HG03342 (cell line): ENCODE data around the gene EPN1.

Source experiments
- ATAC-seq: cut with Tn5 transposase; IDR thresholded peaks from one replicate; pipeline ENCODE4 v1.9.1; 2021; ENCODE audit warnings: mild to moderate bottlenecking, moderate library complexity; ENCODE audit not compliant: unreplicated experiment

The EPN1 gene

DNA sequence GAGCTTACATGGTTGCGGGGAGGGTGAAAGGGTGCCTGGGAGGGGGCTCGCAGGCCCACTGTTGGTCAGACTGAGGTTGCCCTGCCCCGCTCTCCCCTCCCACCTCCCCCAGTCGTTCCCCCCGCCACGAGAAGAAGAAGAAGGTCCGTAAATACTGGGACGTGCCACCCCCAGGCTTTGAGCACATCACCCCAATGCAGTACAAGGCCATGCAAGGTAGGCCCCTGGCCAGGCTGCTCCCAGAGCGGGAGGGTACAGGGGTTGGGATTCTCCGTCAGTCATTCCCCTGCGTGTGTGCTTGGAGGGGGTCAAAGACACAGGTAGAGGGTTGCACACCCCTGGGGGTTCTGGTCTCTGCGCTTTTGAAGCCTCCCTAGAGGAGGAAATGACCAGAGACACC lies 14.6 kb upstream of the EPN1 start:
- ATAC-seq: no peak

DNA sequence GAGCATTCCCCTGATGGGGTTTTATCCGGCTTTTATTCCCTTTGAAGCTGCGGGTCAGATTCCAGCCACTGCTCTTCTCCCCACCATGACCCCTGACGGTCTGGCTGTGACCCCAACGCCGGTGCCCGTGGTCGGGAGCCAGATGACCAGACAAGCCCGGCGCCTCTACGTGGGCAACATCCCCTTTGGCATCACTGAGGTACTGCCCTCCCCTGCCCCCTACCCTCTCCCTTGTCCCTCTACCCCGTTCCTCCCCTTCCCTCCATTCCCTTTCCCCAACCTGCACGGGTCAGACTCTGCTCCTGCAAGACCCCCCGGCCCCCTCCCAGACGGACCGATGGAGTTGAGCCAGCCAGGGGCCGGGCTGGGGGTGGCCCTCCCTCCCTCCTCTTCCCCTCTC lies 14.0 kb upstream of the EPN1 start:
- ATAC-seq: no peak

DNA sequence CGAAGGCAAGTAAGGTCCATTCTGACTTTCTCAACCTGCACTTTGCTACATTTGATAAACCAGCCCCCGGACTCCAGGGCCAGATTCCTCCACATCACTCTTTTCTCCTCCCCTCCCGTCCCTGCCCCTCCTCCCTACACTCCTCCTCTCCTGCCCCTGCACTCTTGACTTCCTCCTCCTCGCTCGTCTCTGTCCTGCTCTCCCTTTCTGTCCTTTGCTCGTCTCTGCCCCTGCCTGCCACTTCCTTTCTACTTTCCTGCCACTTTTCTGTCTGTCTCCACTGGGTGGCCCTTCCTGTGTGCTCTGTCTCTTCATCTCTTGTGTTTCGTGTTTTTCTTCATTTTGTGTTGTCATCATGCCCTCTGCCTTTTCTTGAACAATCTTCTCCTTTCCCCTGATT lies 13.2 kb upstream of the EPN1 start:
- ATAC-seq: no peak

DNA sequence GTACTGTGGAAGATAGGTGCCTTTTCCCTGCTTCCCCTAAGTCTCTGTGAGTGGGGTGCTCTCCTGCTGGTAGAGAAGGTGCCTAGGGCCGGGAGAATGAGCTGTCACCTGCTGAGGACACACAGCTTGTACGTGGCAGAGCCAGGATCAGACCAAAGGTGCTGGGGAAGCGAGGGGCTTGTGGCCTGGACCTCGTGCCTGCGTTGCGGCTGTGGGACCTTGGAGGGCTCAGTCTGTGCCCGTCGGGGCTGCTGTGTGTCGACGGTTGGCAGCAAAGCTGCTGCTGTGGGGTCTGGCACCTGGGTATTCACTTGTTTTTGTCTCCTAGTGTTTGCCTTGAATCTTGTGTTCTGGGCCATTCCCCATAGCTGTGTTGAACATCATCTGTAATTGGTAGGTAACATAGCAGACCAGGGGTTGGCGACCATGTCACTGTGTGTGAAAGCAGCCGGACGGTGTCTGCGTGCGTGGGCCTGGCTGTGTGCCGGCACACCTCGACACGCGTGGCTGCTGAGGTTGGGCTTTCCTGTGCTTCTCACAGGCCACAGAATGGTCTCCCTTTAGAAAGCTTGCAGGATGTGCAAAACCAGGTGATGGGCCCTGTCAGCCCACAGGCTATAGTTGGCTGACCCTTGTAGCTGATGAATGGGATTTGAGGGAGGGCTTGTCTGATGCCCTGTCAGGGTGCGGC lies 11.0 kb upstream of the EPN1 start:
- no peak for ATAC-seq

DNA sequence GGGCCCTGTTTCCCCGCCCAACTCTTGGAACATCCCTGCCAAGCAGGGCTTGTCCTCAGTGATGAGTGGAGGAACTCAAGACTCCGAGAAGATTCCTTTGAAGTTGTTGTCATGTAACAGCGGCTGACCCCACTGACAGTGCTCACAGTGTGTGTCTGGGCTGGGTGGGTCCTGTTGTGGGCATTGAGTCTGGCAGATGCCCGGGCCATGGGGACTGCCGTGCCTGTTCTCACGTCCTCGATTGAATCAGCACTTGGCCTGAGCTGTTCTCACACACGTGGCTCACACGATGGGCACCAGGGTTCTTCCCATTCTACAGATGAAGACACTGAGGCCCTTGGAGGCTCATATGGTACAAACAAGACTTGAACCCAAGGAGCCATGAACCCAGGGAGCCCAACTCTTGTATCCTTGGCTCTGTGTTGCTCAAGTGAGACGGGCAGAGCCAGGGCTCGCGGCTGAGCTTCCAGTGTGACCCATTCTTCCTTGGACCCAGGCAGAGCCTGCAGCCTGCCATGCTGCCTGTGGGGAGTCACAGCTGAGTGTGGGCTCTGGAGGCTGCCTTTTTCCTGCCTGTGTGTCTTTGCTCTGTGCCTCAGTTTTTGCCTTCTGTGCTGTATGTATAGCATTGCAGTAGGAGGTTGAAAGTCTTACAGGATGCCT lies 8.6 kb upstream of the EPN1 start:
- ATAC-seq: no peak

DNA sequence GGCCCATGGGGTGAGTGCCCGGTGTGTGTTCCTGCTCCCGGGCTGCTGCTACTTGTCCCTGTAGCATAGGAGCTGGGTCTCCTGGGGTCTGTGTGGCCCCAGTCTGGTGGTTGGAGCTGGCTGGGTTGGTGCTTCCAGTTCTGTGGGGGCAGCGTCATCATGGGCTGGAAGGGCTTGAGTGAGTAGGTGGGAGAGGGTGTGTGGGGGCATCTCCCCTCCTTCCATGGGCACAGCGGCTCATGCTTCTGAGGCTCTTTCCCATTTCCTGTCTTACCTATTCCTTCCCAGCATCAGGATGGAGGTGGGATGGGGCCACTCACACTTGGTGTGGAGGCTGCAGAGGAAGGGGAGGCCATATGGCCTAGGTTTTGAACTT lies 8.0 kb upstream of the EPN1 start:
- ATAC-seq: no peak

DNA sequence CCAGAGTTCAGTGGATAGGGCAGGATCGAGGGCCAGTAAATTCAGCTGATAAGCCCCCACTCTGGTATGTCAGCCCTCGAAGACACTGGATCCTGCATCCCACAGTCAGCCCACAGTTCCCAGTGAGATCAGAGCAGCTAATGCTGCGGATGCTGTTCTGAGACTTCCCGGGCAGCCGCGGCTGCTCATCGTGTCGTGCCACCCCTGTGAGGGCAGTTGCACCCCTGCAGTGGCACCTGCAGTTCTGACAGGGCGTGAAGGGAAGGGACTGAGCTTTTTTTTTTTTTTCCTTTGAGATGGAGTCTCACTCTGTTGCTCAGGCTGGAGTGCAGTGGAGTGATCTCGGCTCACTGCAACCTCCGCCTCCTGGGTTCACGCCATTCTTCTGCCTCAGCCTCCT lies 7.5 kb upstream of the EPN1 start:
- no peak for ATAC-seq

DNA sequence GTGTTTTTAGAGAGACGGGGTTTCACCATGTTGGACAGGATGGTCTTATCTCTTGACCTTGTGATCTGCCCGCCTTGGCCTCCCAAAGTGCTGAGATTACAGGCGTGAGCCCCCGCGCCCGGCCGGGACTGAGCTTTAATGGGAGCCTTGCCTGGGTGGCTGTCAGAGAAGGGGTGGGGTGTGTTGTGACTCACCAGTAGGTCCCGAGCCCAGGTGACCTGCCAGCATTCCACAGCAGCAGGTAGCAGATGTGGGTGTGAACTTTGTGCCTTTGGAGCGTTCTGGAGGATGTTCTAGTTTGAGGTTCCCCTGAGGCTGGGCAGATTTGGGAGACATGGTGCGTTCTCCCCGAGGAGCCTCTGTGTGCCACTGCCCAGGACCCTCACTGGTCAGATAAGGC lies 7.1 kb upstream of the EPN1 start:
- ATAC-seq: no peak

DNA sequence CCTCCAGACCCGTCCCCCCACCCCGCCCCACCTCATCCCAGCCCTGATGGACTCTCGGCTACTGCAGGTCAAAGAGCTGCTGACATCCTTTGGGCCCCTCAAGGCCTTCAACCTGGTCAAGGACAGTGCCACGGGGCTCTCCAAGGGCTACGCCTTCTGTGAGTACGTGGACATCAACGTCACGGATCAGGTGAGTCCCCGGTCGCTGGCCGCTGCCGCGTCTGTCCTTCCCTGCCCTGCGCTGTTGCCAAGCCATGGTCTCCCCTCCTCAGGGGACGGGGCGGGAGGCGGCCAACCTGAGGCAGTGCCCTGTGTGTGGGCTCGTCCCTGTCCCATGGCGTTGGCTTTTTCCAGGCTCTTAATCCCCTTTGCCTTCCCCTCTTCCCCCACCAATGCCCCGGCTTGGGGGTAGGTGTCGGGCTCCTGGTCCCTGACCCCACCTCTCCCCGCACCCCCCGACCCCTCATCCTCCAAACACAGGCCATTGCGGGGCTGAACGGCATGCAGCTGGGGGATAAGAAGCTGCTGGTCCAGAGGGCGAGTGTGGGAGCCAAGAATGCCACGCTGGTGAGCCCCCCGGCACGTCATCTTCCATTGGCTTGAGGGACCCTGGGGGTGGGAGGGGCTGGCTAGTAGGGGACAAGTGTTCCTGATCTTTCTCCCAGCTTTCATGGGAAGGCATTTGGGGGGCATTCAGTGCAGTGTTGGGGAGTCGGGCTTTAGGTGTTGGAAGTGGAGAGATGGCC lies 6.2 kb upstream of the EPN1 start:
- ATAC-seq: no peak

DNA sequence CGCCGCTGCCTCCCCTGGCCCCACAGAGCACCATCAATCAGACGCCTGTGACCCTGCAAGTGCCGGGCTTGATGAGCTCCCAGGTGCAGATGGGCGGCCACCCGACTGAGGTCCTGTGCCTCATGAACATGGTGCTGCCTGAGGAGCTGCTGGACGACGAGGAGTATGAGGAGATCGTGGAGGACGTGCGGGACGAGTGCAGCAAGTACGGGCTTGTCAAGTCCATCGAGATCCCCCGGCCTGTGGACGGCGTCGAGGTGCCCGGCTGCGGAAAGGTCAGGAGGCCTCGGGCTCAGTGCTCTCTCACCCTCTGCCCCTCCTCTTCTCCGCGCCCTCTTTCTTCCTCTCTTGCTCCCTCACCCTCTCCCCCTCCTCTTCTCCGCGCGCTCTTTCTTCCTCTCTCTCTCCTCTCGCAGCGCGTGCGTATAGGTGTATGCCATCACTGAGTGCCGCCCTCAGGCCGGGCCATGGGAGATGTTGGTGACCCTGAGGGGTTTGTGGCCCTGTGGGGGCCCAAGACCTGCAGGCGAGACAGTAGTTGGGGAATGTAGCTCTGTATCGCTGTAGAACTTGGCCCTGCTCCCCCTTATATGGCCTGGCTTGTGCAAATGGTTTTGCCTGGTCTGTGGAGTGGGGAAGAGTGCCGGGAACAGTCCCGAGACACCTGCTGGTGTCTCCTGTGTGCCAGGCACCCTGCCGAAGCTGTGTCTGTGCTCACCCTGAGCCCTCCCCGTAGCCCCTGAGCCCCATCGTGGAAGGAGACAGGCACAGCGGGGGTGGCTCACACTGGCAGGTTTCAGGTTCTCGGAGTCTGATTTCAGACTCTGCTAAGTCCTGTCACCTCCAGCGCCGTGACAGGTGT lies 5.4 kb upstream of the EPN1 start:
- no peak for ATAC-seq

DNA sequence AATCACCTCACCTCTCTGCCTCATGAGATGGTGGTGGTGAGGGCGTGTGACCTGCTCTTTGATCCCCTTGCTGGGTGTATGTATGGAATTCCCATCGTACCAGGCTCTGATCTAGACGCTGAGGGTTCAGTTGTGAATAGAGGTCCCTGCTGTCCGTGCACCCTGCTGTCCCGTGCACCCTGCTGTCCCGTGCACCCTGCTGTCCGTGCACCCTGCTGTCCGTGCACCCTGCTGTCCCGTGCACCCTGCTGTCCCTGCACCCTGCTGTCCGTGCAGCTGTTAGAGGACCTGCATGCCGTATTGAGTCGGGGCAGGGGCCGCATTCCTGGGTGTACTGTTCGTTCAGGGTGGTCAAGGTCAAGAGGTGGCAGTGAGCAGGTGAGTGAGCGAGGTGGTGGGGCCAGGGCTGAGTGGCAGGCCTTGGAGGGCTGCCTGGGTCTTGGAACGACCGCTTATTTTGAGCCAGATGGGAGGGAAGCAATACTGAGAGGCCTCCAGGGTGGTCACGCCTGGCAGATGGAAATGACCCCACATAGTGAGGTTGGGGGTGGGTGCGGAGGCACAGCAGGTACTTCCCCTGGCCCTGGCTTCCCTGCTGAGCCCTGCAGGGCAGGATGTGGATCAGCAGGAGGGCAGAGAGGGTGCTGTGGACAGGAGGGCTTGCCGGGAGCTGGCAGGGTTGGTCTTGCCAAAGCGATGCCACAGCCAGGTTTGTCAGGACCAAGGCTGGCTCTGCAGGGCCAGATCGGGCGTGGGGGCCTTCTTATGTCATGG lies 4.6 kb upstream of the EPN1 start:
- ATAC-seq: no peak

DNA sequence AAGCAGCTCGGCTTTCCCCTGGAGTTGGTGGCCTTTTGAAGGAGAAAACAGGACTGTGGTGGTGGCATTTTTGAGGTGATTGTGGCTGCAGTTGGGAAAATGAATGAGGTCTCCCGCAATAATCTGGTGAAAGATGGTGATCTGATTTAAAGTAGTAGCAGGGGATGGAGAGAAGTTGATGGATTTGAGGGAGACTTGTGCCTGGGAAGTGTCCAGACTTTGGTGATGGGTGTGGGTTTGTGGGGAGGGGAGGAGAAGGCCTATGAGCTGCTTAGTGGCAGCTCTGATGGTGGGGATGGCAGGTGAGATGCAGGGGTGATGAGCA lies 4.0 kb upstream of the EPN1 start:
- no peak for ATAC-seq

DNA sequence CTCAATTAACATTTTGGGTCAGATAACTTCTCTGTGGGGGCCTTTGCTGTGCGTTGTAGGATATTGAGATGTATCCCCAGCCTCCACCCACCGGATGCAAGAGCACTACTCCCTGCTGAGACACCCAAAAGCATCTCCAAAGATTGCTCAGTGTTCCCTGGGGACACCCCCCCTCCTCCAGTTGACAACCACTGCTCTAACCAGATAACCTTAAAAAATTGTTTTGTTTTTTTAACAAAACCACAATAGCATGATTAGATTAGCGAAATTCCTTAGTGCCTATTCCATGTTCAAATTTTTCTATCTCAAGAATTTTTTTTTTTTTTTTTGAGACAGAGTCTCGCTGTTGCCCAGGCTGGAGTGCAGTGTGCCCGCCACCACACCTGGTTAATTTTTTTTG lies 2.6 kb upstream of the EPN1 start:
- ATAC-seq: no peak

DNA sequence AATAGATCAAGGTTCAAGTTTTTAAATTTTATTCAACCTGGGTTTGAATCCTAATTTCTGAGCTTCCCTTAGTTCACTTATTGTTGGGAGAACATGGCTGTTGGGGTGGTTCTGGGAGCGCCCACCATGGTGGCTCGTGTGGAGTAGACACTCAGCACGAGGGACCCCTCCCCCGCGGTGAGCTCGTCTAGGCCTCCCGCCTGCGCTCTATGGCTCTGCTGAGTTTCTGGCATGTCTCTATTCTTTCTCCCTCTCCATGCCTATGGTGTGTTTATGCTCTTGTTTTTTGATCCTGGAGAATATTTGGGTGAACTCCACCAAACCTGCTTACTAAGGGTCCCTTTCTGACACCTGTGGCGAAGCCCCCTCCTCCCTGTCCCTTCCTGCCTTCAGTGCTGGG lies 1.6 kb upstream of the EPN1 start:
- ATAC-seq: no peak

DNA sequence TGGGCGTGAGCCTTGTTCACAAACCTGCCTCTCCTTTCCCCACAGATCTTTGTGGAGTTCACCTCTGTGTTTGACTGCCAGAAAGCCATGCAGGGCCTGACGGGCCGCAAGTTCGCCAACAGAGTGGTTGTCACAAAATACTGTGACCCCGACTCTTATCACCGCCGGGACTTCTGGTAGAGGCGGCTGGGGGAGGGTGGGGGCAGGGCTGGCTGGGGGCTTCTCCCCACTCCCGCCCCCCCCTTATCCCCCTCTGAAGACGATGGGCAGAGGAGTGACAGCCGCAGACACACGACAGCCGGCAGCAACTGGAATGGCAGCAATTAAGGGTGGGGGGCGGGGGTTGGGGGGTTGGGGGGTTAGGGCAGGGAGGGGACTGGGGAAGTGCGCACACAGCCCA lies 1.1 kb upstream of the EPN1 start:
- ATAC-seq: no peak

DNA sequence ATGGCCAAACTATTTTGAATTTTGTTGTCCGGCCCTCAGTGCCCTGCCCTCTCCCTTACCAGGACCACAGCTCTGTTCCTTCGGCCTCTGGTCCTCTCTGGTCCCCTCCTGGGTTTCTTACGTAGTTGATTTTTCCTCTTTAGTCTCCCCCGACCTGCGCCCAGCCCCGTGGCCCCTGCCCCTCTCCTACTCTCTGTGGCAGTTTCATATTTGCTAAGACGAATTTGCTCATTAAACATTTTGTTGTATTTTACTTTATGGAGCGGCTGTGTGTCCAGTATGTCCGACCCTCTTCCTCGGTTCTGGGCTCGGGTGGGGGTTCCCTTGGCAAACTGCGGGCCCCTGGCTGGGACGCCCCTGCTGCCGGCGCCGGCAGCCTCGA lies 576 bp upstream of the EPN1 start:
- ATAC-seq: no peak

DNA sequence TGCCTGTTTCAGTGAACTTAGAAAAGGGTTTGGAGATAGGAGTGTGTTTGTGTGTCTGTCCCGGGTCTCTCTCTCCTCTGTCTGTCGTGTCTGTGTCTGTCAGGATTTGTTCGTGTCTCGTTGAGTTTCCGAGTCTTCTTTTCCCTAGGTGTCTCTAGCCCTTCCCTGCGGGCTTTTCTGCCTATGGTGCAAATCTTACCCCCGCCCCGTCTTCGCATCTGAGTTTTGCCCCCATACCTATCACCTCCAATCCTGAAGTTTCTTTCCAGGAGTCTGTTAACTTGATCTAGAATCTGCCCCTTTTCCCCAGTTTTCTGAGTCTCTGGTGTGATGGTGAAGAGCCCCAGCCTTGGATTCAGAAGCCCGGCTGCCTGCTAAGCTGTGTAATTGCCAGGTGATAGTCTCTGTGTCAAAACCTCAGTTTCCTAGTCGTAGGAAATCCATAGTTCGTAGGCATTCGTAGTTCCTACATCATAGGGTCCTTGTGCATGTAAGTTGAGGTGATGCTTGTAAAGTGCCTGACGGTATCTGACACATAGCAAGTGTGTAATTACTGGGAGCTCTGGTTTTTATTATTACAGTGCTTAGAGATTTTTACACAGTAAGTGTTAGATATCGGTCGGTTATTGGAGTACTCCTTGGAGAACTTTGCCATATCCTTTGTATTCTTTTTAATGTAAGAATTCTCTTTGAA lies 782 bp downstream of the EPN1 start:
- no peak for ATAC-seq

DNA sequence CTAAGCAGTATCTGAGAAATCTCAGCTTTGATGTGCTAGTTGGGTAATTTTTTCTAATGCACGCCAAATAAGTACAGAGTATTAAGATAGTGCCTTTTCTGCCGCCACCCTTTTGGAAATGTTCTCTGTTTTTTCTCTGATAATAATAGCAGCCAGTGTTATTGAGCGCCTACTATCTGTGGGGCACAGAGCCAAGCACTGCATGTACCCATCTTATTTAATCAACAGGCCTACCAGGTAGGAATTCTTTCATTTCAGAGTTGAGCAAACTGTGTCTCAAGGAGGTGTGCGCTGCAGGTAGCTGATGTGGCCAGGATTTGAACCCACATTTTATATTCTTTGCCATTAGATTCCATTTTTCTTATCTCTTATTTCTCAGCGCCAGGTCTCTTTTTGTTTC lies 1.4 kb downstream of the EPN1 start:
- ATAC-seq: no peak

DNA sequence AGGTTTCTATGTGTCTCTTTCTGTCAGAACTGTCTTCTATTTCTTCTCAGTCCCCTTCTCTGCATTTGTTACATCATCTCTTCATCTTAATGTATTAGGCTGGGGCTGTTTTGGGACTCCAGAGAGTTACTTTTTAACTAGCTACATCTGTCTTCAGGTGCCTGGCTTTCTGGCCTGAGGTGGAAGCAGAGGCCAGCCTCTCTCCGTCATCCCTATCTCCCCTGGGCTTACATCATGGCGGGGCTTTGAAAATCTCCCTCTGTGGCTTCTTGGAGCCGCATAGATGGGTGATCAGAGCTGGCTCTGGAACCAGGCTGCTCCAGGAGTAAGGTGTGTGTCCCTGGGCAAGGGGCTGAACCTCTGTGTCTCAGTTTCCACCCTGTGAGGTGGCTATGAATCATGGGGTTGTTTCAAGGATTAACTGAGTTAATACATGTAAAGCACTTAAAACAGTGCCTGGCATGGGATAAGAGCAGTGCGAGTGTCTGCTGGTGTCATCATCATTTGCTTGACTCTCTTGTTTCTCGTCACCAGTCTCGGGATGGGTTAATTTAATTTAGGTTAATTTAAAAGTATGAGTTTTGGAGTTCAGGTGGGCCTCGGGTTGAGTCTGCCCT lies 2.0 kb downstream of the EPN1 start:
- no peak for ATAC-seq

DNA sequence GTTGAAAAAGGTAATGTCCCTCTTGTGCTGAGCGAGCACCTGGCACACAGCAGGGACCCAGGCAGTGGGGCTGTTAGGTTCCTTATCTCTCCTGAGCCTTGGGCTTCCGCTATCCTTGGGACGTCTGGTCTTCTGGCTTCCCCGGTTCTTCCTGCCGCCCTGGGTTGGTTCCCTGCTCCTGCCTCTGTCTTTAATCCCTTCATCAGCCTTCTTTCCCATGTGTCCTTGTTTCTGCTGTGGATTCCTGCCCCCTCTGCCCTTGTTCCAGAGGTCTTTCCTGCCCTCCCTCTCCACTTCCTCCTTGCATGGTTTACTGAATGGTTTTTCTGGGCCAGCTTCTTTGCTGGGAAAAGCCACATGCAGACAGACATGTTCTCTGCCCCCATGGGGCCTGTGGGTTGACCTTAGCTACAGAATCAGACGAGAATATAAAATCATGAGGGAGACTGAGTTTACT lies 2.6 kb downstream of the EPN1 start:
- ATAC-seq: no peak
